GM12874 (cell line): ENCODE results near the gene APOBEC3B.

Experiments
- CTCF ChIP-seq: IDR thresholded peaks from 2 replicates; pipeline ENCODE4 v1.5.1; 2011; ENCODE audit warnings: low read depth, mild to moderate bottlenecking, control low read depth, low read length, moderate library complexity; ENCODE audit not compliant: insufficient read depth

APOBEC3B gene

GRCh38 chr22:38957808-38958650 is 24.1 kb upstream of the APOBEC3B start:
- TF ChIP-seq CTCF = no peak

- TF ChIP-seq CTCF = no peak
Measured at GRCh38 chr22:38959590-38959989, 22.6 kb upstream of the APOBEC3B start.

- no peak for TF ChIP-seq CTCF
Measured at GRCh38 chr22:38963872-38964271, 18.3 kb upstream of the APOBEC3B start.

- TF ChIP-seq CTCF = no peak
Measured at GRCh38 chr22:38964306-38964705, 17.8 kb upstream of the APOBEC3B start.

- no peak for TF ChIP-seq CTCF
Measured at GRCh38 chr22:38964989-38965388, 17.2 kb upstream of the APOBEC3B start.

- no peak for TF ChIP-seq CTCF
Measured at GRCh38 chr22:38965614-38966379, 16.4 kb upstream of the APOBEC3B start.

- TF ChIP-seq CTCF = no peak
Measured at GRCh38 chr22:38966380-38966702, 15.8 kb upstream of the APOBEC3B start.
